HAP-1 (cell line): ENCODE data around the gene KRTAP4-11.
"Not testable (repeated sequence)": the region's sequence is repeated elsewhere in the genome, so short reads cannot be mapped to it uniquely, and the experiment has no call there.

Source experiments
- DNase-seq, 2 experiments: peaks; one replicate each; pipeline ENCODE4 v3.0.0-alpha.2; 2016 to 2020; ENCODE audit warnings: low spot score in 2 of 2
- H3K27me3 ChIP-seq: fragments of 250-450 bp; sonication (Bioruptor Pico); 2 replicates; pipeline ENCODE4 v1.5.1; 2020; ENCODE audit warnings: low read depth, mild to moderate bottlenecking, moderate library complexity
- H3K36me3 ChIP-seq: fragments of 250-450 bp; sonication (Bioruptor Pico); replicated peaks from 2 replicates; pipeline ENCODE4 v1.5.1; 2020; ENCODE audit warnings: mild to moderate bottlenecking
- H3K4me1 ChIP-seq: fragments of 250-450 bp; sonication (Bioruptor Pico); 2 replicates; pipeline ENCODE4 v1.5.1; 2020; ENCODE audit warnings: mild to moderate bottlenecking
- H3K4me3 ChIP-seq: fragments of 250-450 bp; sonication (Bioruptor Pico); 2 replicates; pipeline ENCODE4 v1.5.1; 2020; ENCODE audit warnings: mild to moderate bottlenecking, moderate library complexity
- H3K9me3 ChIP-seq: fragments of 250-450 bp; sonication (Bioruptor Pico); 2 replicates; pipeline ENCODE4 v1.5.1; 2020; ENCODE audit warnings: mild to moderate bottlenecking, moderate library complexity
- in situ Hi-C: fragments of 300-500 bp; cut with MboI; formaldehyde crosslinking; loops from 3 replicates; pipeline ENCODE4 v1.14.3; 2020; ENCODE audit warnings: low sequenced_read_pairs, inconsistent platforms, mixed read lengths

KRTAP4-11 gene

GRCh38 chr17:41084100-41084856, 33.9 kb downstream of the KRTAP4-11 start, which contains the start of gene KRTAP4-7:
TSS of gene KRTAP4-7 (plus strand) at chr17:41084150. CDS start at chr17:41084207, 57 bp downstream.
- H3K4me3 ChIP-seq, DNase-seq, H3K9me3 ChIP-seq, H3K27me3 ChIP-seq, in situ Hi-C loops, H3K4me1 ChIP-seq, H3K36me3 ChIP-seq: not testable (repeated sequence)

- H3K9me3 ChIP-seq, DNase-seq, in situ Hi-C loops, H3K36me3 ChIP-seq, H3K4me1 ChIP-seq, H3K4me3 ChIP-seq, H3K27me3 ChIP-seq: not testable (repeated sequence)
Measured at GRCh38 chr17:41083427-41083826, 34.7 kb downstream of the KRTAP4-11 start.

GRCh38 chr17:41082626-41083025, 35.5 kb downstream of the KRTAP4-11 start:
- H3K9me3 ChIP-seq, result no peaks in the 10 kb centered on the region
- no peaks in the 10 kb centered on the region for H3K36me3 ChIP-seq
- H3K4me1 ChIP-seq, result peaks cover 5% of the 10 kb centered on the region; the same call in 1 of the 2 replicates
- no peak for DNase-seq
- no peaks in the 10 kb centered on the region for H3K27me3 ChIP-seq
- in situ Hi-C loops, result no loop called here
- H3K4me3 ChIP-seq, result no peak overlapping the region

- Histone ChIP-seq H3K27me3 (no peaks in the 10 kb centered on the region), H3K4me3 (no peak overlapping the region), H3K4me1 (peaks cover 5% of the 10 kb centered on the region; the same call in 1 of the 2 replicates), H3K36me3 (no peaks in the 10 kb centered on the region), H3K9me3 (no peaks in the 10 kb centered on the region)
- in situ Hi-C loops, result no loop called here
- DNase-seq, result no peak
Measured at GRCh38 chr17:41076788-41077187, 41.4 kb downstream of the KRTAP4-11 start.

GRCh38 chr17:41073676-41074075, 44.5 kb downstream of the KRTAP4-11 start:
- H3K4me3 ChIP-seq, result no peak overlapping the region
- no peak for DNase-seq
- in situ Hi-C loops, result no loop called here
- no peaks in the 10 kb centered on the region for H3K9me3 ChIP-seq
- peaks cover 5% of the 10 kb centered on the region; the same call in 1 of the 2 replicates for H3K4me1 ChIP-seq
- no peaks in the 10 kb centered on the region for H3K27me3 ChIP-seq
- no peaks in the 10 kb centered on the region for H3K36me3 ChIP-seq

GRCh38 chr17:41071606-41072360, 46.4 kb downstream of the KRTAP4-11 start:
- Histone ChIP-seq H3K4me1 (no peaks in the 10 kb centered on the region), H3K27me3 (no peaks in the 10 kb centered on the region), H3K9me3 (no peaks in the 10 kb centered on the region), H3K36me3 (no peaks in the 10 kb centered on the region), H3K4me3 (no peak overlapping the region)
- in situ Hi-C loops, result no loop called here
- DNase-seq, result no peak

- Histone ChIP-seq H3K9me3 (no peaks in the 10 kb centered on the region), H3K4me3 (no peak overlapping the region), H3K27me3 (no peaks in the 10 kb centered on the region), H3K4me1 (no peaks in the 10 kb centered on the region), H3K36me3 (no peaks in the 10 kb centered on the region)
- DNase-seq, result no peak
- in situ Hi-C loops, result no loop called here
Measured at GRCh38 chr17:41069031-41069430, 49.1 kb downstream of the KRTAP4-11 start.

- H3K36me3 ChIP-seq, result no peaks in the 10 kb centered on the region
- no peaks in the 10 kb centered on the region for H3K27me3 ChIP-seq
- H3K4me3 ChIP-seq, result no peak overlapping the region
- DNase-seq, result no peak
- in situ Hi-C loops, result no loop called here
- no peaks in the 10 kb centered on the region for H3K9me3 ChIP-seq
- no peaks in the 10 kb centered on the region for H3K4me1 ChIP-seq
Measured at GRCh38 chr17:41067281-41067680, 50.9 kb downstream of the KRTAP4-11 start.
